GM18520 (cell line): Measurements from ENCODE around the gene TUBB4B.
A peak's percentile ranks its signal among the peaks of the same experiment; 100 is the strongest.
"Not testable (repeated sequence)": the region's sequence is repeated elsewhere in the genome, so short reads cannot be mapped to it uniquely, and the experiment has no call there.

Experiments used
- ATAC-seq: cut with Tn5 transposase; IDR thresholded peaks from one replicate; pipeline ENCODE4 v1.9.1; 2021; ENCODE audit not compliant: unreplicated experiment

Gene TUBB4B

GRCh38 chr9:137251490-137252268 lies 10.6 kb downstream of the TUBB4B start:
- ATAC-seq, result no peak

- ATAC-seq, result no peak
Measured at GRCh38 chr9:137252555-137253506, 11.7 kb downstream of the TUBB4B start.

- no peak for ATAC-seq
Measured at GRCh38 chr9:137253717-137254623, 12.9 kb downstream of the TUBB4B start.

DNA sequence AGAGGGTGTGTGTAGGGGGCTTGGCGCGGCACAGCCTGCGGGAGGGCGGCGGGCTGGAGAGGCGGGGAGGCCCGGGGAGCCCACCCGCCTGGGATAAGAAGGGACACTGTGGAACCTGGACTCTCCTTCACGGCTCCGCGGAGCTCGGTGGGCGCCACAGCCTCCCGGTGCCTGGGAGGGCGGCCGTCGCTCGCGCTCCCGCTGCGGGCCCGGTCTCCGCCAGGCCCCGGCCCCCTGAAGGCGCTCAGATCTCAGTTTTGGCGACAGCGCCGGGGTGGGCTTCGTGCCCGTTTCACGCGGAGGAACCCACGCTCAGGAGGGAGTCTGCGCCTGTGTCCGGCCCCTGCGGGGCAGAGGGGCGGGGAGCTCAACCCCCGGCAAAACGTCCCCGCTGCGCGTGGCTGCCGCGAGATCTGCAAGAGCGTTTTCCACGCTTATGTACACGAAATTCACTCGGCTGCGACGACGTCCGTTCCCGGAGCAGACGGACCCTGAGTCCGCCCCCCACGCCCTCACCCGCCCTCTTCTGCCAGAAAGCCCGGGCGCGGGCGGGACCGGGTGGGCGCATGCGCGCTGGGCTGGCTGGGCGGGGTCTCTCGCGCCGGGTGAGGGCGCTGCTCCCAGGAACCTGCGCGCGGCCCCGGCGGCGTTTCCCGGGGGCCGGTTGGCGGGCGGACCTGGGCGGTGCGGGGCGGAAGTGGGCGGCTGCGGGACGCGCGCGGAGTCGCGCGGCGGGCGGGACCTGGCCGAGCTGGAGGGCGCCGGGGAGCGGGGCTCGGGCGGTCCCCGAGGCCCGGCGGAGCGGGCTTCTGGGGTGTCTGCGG lies 13.7 kb downstream of the TUBB4B start, which contains the start of gene NELFB:
Gene NELFB, plus strand, starts transcription at position 704 of the 824 bp plus-strand sequence.
- ATAC-seq, result peak; percentile 69

DNA sequence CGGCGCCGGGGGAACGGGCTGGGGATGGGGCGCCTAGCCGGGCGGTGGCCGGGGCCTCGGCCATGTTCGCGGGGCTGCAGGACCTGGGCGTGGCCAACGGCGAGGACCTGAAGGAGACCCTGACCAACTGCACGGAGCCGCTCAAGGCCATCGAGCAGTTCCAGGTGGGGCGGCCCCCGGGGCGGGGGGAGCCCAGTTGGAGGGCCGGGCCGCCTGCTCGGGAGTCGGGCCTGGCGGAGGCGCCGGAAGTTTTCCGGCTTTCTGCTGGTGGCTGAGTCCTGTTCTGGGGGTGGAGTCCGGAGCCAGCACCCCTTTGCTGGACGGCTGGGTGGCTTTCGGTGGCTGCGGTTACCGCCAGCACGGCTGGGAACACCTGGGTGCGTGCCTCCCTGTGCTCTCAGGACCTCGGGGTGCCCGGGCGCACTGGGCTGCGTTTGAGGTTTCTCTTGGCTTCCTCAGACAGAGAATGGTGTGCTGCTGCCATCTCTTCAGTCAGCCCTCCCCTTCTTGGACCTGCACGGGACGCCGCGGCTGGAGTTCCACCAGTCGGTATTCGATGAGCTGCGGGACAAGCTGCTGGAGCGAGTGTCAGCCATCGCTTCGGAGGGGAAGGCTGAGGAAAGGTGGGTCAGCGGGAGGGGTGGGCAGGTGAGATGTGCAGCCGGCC lies 14.5 kb downstream of the TUBB4B start:
- ATAC-seq, result no peak

DNA sequence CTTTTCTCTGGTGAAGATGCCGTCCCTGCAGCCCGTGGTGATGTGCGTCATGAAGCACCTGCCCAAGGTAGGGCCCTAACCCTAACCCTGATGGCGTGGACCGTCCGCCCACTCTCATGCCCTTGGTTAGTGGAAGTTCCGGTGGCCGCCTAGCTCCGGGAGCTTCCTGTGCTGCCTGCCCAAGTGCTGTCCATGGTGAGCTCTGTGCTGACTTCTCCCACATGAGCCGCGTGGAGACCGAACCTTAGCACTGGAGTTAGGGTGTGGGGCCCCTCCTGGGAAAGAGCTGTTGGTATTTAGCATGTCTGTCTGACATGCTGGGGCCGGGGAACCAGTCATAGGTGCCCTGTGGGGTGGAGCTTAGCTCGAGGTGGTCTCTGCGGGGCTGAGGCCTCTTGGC lies 15.3 kb downstream of the TUBB4B start:
- no peak for ATAC-seq

DNA sequence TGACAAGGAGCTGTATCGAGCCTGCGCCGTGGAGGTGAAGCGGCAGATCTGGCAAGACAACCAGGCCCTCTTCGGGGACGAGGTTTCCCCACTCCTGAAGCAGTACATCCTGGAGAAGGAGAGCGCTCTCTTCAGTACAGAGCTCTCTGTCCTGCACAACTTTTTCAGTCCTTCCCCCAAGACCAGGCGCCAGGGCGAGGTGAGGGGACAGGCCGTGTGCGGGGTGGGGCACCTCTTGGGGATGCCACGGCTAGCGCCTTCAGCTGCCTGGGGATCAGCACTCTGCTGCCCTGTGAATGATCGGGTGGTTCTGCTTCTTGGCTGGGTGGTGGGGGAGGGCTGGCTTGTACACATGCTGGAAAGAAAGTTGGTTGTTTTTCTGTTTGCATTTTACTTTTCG lies 15.8 kb downstream of the TUBB4B start:
- no peak for ATAC-seq

- ATAC-seq, result not testable (repeated sequence)
Measured at GRCh38 chr9:137262173-137262908, 21.3 kb downstream of the TUBB4B start.

DNA sequence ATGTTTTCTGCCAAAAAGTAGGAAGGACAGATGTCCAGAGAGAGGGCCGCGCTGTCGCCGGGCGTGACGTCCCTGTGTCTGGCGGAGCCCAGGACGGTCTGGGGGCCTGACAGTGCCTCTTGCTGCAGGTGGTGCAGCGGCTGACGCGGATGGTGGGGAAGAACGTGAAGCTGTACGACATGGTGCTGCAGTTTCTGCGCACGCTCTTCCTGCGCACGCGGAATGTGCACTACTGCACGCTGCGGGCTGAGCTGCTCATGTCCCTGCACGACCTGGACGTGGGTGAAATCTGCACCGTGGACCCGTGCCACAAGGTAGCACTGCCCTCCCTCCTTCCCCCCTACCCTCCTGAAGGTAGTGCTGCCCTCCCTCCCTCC lies 21.8 kb downstream of the TUBB4B start:
- ATAC-seq, result no peak

DNA sequence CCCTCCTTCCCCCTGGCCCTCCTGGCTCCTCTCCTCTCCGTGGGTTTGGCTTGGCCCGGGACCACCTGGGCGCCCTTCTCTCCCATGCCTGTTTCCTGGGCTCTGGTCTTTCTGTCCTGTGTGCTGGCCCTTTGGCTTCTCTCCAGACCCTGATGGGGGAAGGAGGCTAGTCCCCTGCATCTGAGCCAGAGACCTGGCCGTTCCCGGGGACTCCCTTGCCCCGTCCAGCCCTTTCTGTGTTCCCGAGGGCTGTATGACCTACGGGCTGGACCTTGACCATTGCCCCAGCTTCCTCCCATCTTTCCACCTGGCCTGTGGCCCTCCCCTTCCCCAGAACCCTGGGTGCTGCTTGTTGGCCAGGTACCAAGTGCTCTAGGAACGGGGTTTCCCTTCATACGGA lies 22.4 kb downstream of the TUBB4B start:
- ATAC-seq, result no peak

GRCh38 chr9:137264067-137264466 lies 23.0 kb downstream of the TUBB4B start:
- ATAC-seq, result no peak

- ATAC-seq, result no peak
Measured at GRCh38 chr9:137265496-137266161, 24.5 kb downstream of the TUBB4B start.

DNA sequence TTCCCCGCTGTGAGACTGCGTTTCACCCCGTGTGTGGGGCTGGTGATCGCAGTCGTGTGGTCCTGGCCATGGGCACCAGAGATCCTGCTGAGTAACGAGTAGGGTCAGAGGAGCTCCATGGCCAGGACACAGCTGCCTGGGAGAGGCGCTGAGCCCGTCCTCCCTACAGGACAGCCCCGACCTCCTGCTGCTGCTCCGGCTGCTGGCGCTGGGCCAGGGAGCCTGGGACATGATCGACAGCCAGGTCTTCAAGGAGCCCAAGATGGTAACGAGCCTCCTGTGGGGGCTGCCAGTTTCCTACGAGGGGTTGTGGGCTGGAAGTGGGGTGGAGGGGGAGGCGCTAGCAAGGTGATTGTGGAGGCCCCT lies 25.1 kb downstream of the TUBB4B start:
- no peak for ATAC-seq

DNA sequence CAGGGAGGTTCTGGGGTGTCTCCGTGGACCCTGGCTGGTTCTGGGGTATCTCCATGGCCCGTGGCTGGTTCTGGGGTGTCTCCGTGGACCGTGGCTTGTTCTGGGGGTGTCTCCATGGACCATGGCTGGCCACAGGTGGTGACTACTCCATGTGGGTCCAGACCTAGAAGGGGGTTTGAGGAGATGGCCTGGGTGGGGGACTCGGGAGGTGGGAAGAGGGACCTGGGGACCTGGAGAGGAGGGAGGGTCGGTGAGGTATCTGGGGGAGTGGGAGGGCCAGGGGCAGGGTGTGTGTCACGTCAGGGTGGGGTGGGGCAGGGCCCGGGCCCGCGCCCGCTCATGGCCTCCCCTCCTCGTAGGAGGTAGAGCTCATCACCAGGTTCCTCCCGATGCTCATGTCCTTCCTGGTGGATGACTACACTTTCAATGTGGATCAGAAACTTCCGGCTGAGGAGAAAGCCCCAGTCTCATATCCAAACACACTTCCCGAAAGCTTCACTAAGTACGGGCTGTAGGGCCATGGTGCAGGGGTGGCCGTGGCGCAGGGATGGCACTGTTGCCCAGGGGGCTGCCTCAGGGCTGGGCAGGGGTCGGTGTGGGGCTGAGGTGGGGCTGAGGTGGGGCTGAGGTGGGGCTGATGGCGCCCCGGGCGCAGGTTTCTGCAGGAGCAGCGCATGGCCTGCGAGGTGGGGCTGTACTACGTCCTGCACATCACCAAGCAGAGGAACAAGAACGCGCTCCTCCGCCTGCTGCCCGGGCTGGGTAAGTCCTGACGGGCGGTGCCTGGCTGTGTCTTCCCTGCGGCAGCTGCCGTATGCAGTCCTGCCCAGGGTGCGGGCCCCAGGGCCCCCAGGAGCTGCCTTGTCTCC lies 25.7 kb downstream of the TUBB4B start:
- ATAC-seq, result no peak

- ATAC-seq, result no peak
Measured at GRCh38 chr9:137267933-137268355, 26.9 kb downstream of the TUBB4B start.

GRCh38 chr9:137268538-137269201 lies 27.6 kb downstream of the TUBB4B start:
- no peak for ATAC-seq

DNA sequence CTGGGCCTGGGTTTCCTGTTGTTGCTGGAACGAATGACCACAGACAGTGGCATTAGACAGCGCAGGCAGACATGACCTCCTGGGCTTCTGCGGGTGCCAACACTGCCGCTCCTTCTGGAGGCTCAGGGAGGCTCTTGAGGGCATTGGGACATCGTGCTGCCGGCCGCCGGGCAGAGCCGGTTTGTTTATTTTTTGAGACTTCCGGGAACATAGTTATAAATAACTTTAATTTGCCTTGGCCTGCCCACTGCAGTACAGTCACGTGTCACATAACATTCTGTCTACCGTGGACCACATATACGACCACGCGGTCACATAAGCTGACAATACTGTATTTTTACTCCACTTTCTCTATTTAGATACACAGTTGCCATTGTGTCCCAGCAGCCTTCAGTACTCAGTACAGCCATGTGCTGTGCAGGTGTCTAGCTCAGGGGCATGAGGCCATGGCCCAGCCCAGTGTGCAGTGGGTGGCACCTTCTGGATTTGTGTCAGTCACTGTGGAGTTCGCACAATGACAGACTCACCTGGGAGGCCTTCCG lies 28.2 kb downstream of the TUBB4B start:
- no peak for ATAC-seq
